ENCODE results near the gene SPCS3.

DNA sequence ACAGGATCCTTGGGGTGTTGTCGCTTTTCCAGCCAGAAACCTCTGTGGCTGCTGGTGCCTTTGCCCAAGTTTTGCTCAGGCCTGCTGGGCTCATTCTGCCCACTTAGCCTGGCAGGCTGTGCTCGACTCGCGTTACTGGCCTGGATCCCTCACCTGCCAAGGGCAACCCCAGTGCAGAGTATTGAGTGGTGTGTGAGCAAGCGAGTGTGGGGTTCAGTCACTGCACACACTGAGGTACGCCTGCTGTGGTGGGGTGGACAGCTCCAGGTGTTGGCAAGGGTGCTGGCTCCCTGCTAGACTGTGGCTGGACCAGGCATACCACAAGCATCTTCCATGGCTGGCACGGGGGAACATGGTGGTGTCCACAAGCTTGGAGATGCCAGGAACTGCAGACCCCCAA, 22.6 kb downstream of the SPCS3 start:
- TF ChIP-seq, protein P1, sequence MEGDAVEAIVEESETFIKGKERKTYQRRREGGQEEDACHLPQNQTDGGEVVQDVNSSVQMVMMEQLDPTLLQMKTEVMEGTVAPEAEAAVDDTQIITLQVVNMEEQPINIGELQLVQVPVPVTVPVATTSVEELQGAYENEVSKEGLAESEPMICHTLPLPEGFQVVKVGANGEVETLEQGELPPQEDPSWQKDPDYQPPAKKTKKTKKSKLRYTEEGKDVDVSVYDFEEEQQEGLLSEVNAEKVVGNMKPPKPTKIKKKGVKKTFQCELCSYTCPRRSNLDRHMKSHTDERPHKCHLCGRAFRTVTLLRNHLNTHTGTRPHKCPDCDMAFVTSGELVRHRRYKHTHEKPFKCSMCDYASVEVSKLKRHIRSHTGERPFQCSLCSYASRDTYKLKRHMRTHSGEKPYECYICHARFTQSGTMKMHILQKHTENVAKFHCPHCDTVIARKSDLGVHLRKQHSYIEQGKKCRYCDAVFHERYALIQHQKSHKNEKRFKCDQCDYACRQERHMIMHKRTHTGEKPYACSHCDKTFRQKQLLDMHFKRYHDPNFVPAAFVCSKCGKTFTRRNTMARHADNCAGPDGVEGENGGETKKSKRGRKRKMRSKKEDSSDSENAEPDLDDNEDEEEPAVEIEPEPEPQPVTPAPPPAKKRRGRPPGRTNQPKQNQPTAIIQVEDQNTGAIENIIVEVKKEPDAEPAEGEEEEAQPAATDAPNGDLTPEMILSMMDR (IDR thresholded peaks at IDR 0.05) = no peak
- TF ChIP-seq POLR2A (IDR thresholded peaks at IDR 0.05) = no peak

Data from uterus (tissue), 2 donors.